GM23338 (cell line): ENCODE measurements around the gene ZNRF1. TPM values are rescaled to one million over a fixed set of nuclear protein-coding genes. Genes with fewer than 3 reads are reported as not detected.

ENCODE experiments used
- ATAC-seq: fragments of 200-7000 bp; cut with Tn5 transposase; 3 replicates; pipeline ENCODE4 v1.9.1; 2020
- DNase-seq: peaks from one replicate; pipeline ENCODE4 v3.0.0-alpha.2; 2015; ENCODE audit warnings: low spot score
- H2AFZ ChIP-seq: fragments of 200-600 bp; sonication (generic); 2 replicates; pipeline ENCODE4 v1.8.0; 2016; ENCODE audit warnings: antibody characterized with exemption, mild to moderate bottlenecking, moderate library complexity
- H3F3A ChIP-seq: fragments of 200-600 bp; sonication (generic); replicated peaks from 2 replicates; pipeline ENCODE4 v1.8.0; 2017; ENCODE audit warnings: antibody characterized with exemption, mixed run types, low read depth
- H3K27ac ChIP-seq: fragments of 200-600 bp; sonication (generic); 2 replicates; pipeline ENCODE4 v1.6.1; 2016; ENCODE audit warnings: low read depth
- H3K27me3 ChIP-seq: fragments of 200-600 bp; sonication (generic); 2 replicates; pipeline ENCODE4 v1.8.0; 2016; ENCODE audit warnings: mild to moderate bottlenecking, mixed run types, moderate library complexity; ENCODE audit not compliant: insufficient read depth
- H3K36me3 ChIP-seq: fragments of 200-600 bp; sonication (generic); 2 replicates; pipeline ENCODE4 v1.8.0; 2016; ENCODE audit warnings: mild to moderate bottlenecking; ENCODE audit not compliant: insufficient read depth
- H3K4me1 ChIP-seq: fragments of 200-600 bp; sonication (generic); 2 replicates; pipeline ENCODE4 v1.8.0; 2016; ENCODE audit warnings: mild to moderate bottlenecking, moderate library complexity; ENCODE audit not compliant: insufficient read depth
- H3K4me2 ChIP-seq: fragments of 200-600 bp; sonication (generic); 2 replicates; pipeline ENCODE4 v1.7.1; 2017; ENCODE audit warnings: mixed run types
- H3K4me3 ChIP-seq: fragments of 200-600 bp; sonication (generic); 2 replicates; pipeline ENCODE4 v1.6.1; 2016; ENCODE audit warnings: mixed run types
- H3K79me2 ChIP-seq: fragments of 200-600 bp; sonication (generic); replicated peaks from 2 replicates; pipeline ENCODE4 v1.8.0; 2017; ENCODE audit warnings: mild to moderate bottlenecking; ENCODE audit not compliant: insufficient read depth
- H3K9me2 ChIP-seq: fragments of 200-600 bp; sonication (generic); 2 replicates; pipeline ENCODE4 v1.8.0; 2017; ENCODE audit not compliant: insufficient read depth
- H4K20me1 ChIP-seq: fragments of 200-600 bp; sonication (generic); replicated peaks from 2 replicates; pipeline ENCODE4 v1.8.0; 2017; ENCODE audit warnings: mild to moderate bottlenecking; ENCODE audit not compliant: insufficient read depth
- H3K27ac Mint-ChIP-seq: 2 replicates; pipeline ENCODE4 v1.8.0; 2020; ENCODE audit warnings: inconsistent platforms, mild to moderate bottlenecking, moderate library complexity, mixed read lengths
- H3K27me3 Mint-ChIP-seq: 3 replicates; pipeline ENCODE4 v1.8.0; 2022; ENCODE audit warnings: low read depth, mild to moderate bottlenecking, moderate library complexity, mixed read lengths, inconsistent platforms; ENCODE audit not compliant: insufficient read depth, poor library complexity
- H3K36me3 Mint-ChIP-seq: 3 replicates; pipeline ENCODE4 v1.8.0; 2021; ENCODE audit warnings: low read depth, mild to moderate bottlenecking, inconsistent platforms, moderate library complexity, mixed read lengths
- H3K4me1 Mint-ChIP-seq: 3 replicates; pipeline ENCODE4 v1.8.0; 2020; ENCODE audit warnings: mild to moderate bottlenecking, inconsistent platforms, mixed read lengths
- H3K4me3 Mint-ChIP-seq: 3 replicates; pipeline ENCODE4 v1.8.0; 2021; ENCODE audit warnings: moderate library complexity, mild to moderate bottlenecking, inconsistent platforms, mixed read lengths
- H3K9me3 Mint-ChIP-seq: 3 replicates; pipeline ENCODE4 v1.8.0; 2020; ENCODE audit warnings: moderate library complexity, mild to moderate bottlenecking, inconsistent platforms, mixed read lengths
- CREB1 ChIP-seq: fragments of 250-450 bp; sonication (Bioruptor Pico); IDR thresholded peaks from 2 replicates; pipeline ENCODE4 v1.5.0; 2020; ENCODE audit warnings: low read depth, mild to moderate bottlenecking, moderate library complexity
- CTCF ChIP-seq, 2 experiments: fragments of 200-600 bp in 1 of 2; sonication (generic) in 1 of 2; conservative IDR thresholded peaks; 2 replicates each; pipeline versions ENCODE4 v1.5.1 to v1.6.1; 2016 to 2017; ENCODE audit warnings: antibody characterized with exemption in 2 of 2, low read depth in 2 of 2, mild to moderate bottlenecking in 2 of 2, moderate library complexity in 1 of 2
- ETS1 ChIP-seq: IDR thresholded peaks from 2 replicates; pipeline ENCODE4 v1.6.1; 2016; ENCODE audit warnings: antibody characterized with exemption
- EZH2 ChIP-seq: fragments of 200-600 bp; sonication (generic); IDR thresholded peaks from one replicate; pipeline ENCODE4 v1.8.0; 2017; ENCODE audit warnings: antibody characterized with exemption, mild to moderate bottlenecking, low read depth; ENCODE audit not compliant: unreplicated experiment
- EZH2phosphoT487 ChIP-seq: fragments of 200-600 bp; sonication (generic); IDR thresholded peaks from one replicate; pipeline ENCODE4 v1.8.1; 2018; ENCODE audit warnings: antibody characterized with exemption; ENCODE audit not compliant: unreplicated experiment
- JUNB ChIP-seq: IDR thresholded peaks from one replicate; pipeline ENCODE4 v1.6.1; 2016; ENCODE audit warnings: antibody characterized with exemption; ENCODE audit not compliant: unreplicated experiment
- NANOG ChIP-seq: IDR thresholded peaks from 2 replicates; pipeline ENCODE4 v1.6.1; 2016; ENCODE audit warnings: antibody characterized with exemption, borderline replicate concordance
- POLR2AphosphoS5 ChIP-seq: IDR thresholded peaks from 2 replicates; pipeline ENCODE4 v1.6.1; 2016; ENCODE audit warnings: antibody characterized with exemption, low read depth
- REST ChIP-seq: IDR thresholded peaks from one replicate; pipeline ENCODE4 v1.6.1; 2018; ENCODE audit warnings: antibody characterized with exemption; ENCODE audit not compliant: unreplicated experiment
- STAT1 ChIP-seq: IDR thresholded peaks from one replicate; pipeline ENCODE4 v1.6.1; 2016; ENCODE audit warnings: antibody characterized with exemption; ENCODE audit not compliant: unreplicated experiment
- ZNF114 ChIP-seq: fragments of 250-450 bp; sonication (Bioruptor Pico); IDR thresholded peaks from 2 replicates; pipeline ENCODE4 v1.5.0; 2020; ENCODE audit warnings: mild to moderate bottlenecking, moderate library complexity
- ZNF331 ChIP-seq: fragments of 250-450 bp; sonication (Bioruptor Pico); IDR thresholded peaks from 2 replicates; pipeline ENCODE4 v1.5.0; 2020; ENCODE audit warnings: low read depth, mild to moderate bottlenecking, moderate library complexity
- ZNF462 ChIP-seq: fragments of 250-450 bp; sonication (Bioruptor Pico); IDR thresholded peaks from 2 replicates; pipeline ENCODE4 v1.5.0; 2020; ENCODE audit warnings: mild to moderate bottlenecking, moderate library complexity
- polyA plus RNA-seq: library from polyadenylated mRNA; unstranded; fragments of >200 nt; fragmentation: Nextera tagmentation; extraction: Ambion mirVana; gene quantifications from 2 replicates; pipeline ENCODE4 v1.2.1, GENCODE V29; 2016
- total RNA-seq: library from RNA; depleted of rRNA; stranded (reverse); fragments of >200 nt; shearing (Covaris generic); gene quantifications from 2 replicates; pipeline ENCODE4 v1.2.3, GENCODE V29; 2014

Gene ZNRF1
- total and polyA plus RNA-seq, 2 experiments from 2014 or later, result 22.4 to 42.1 TPM

GRCh38 chr16:75019586-75019985, 20.8 kb downstream of the ZNRF1 start:
- H3K79me2 ChIP-seq, result peaks cover 100% of the 10 kb centered on the region
- H3K4me3 Mint-ChIP-seq, result no peak overlapping the region
- peaks cover 7% of the 10 kb centered on the region for H3K27me3 Mint-ChIP-seq
- no peaks in the 10 kb centered on the region for H3K27me3 ChIP-seq
- no peak overlapping the region for H3K4me2 ChIP-seq
- H3K4me1 Mint-ChIP-seq, result peaks cover 13% of the 10 kb centered on the region; the same call in 2 of the 3 replicates
- DNase-seq, result no peak
- H3K27ac Mint-ChIP-seq, result no peak overlapping the region
- H4K20me1 ChIP-seq, result peaks cover 30% of the 10 kb centered on the region
- H3K36me3 ChIP-seq, result no peaks in the 10 kb centered on the region
- H3K4me3 ChIP-seq, result no peak overlapping the region
- no peak overlapping the region for H2AFZ ChIP-seq
- H3K9me3 Mint-ChIP-seq, result peaks cover 26% of the 10 kb centered on the region
- H3K9me2 ChIP-seq, result no peaks in the 10 kb centered on the region
- no peaks in the 10 kb centered on the region; the same call in 1 of the 2 replicates for H3K4me1 ChIP-seq
- ATAC-seq, result no peak
- TF ChIP-seq EZH2, result no peak
- no peak for TF ChIP-seq CREB1 (CRISPR knock-in tag)
- no peak for TF ChIP-seq POLR2AphosphoS5
- TF ChIP-seq JUNB, result no peak
- no peak for TF ChIP-seq EZH2phosphoT487
- no peak for TF ChIP-seq REST
- no peak for TF ChIP-seq STAT1
- no peak for TF ChIP-seq ZNF331 (CRISPR knock-in tag)
- TF ChIP-seq NANOG, result no peak
- no peak for TF ChIP-seq ZNF114 (CRISPR knock-in tag)
- TF ChIP-seq ZNF462 (CRISPR knock-in tag), result no peak
- no peak for TF ChIP-seq ETS1
- TF ChIP-seq CTCF (conservative IDR thresholded peaks at IDR 0.05; ENCODE audit: low read depth in 2 of 2), result no peak
- H3K36me3 Mint-ChIP-seq, result peaks cover 36% of the 10 kb centered on the region
- no peaks in the 10 kb centered on the region for H3F3A ChIP-seq
- H3K27ac ChIP-seq, result no peak overlapping the region
